ENCODE results near the gene EPHB2.

EPHB2 gene

GRCh38 chr1:22853651-22854185, 143.1 kb downstream of the EPHB2 start:
- H3K9me3 ChIP-seq (ENCODE audit: control insufficient read depth, insufficient read depth, low read length) = no peaks in the 10 kb centered on the region
- no peak overlapping the region for H3K9ac ChIP-seq (ENCODE audit: low read depth, low read length)
- H3K4me3 ChIP-seq (ENCODE audit: low read depth, low read length) = no peak overlapping the region
- no peaks in the 10 kb centered on the region for H3K27me3 ChIP-seq (ENCODE audit: control insufficient read depth, insufficient read depth, low read length)
- H3K36me3 ChIP-seq (ENCODE audit: control insufficient read depth, insufficient read depth, low read length) = no peaks in the 10 kb centered on the region
- no peaks in the 10 kb centered on the region for H3K4me1 ChIP-seq (ENCODE audit: control insufficient read depth, insufficient read depth, low read length)

DNA sequence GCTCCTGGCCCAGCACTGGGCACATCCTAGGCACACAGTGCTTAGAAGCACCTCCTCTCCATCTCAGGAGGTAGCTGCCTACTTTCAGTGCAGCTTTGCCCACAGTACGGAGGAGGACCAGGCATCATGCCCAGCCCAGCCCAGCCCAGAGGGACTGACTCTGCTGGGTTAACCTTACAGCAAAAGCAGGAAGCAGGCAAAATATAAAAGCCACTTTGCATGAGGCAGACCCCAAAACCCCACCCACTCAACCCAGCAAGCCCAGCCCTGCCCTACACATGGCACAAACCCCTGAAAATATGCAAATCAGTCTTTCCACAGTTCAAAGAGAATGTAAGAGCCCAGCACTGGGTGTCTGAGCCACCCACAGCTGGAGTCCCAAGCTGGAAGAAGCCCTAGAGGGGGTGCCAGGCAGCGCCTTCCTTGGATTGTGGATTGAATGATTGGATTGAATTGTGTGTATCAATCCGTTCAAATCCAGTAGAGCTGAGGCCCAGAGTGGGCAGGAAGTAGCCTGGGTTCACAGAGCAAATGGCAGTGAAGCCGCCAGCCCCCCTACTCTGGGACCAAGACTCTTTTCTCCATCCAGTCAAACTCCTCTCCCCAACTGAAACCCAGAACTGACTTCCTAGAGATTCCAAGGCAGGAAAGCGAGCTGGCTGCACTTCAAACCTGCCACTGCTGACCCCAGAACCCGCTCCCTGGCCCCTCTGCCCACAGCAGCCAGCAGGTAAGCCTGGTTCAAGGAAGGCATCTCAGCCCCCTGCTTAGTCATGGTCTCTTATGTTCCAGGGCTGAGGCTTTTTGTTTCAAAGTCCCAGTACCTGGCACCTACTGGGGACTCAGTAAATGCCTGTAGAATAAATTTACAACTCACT, 144.3 kb downstream of the EPHB2 start:
- Histone ChIP-seq H3K9me3 (ENCODE audit: control insufficient read depth, insufficient read depth, low read length) (no peaks in the 10 kb centered on the region), H3K9ac (ENCODE audit: low read depth, low read length) (no peak overlapping the region), H3K27me3 (ENCODE audit: control insufficient read depth, insufficient read depth, low read length) (no peaks in the 10 kb centered on the region), H3K36me3 (ENCODE audit: control insufficient read depth, insufficient read depth, low read length) (no peaks in the 10 kb centered on the region), H3K4me3 (ENCODE audit: low read depth, low read length) (no peak overlapping the region), H3K4me1 (ENCODE audit: control insufficient read depth, insufficient read depth, low read length) (no peaks in the 10 kb centered on the region)

- H3K36me3 ChIP-seq (ENCODE audit: control insufficient read depth, insufficient read depth, low read length) = no peaks in the 10 kb centered on the region
- H3K9me3 ChIP-seq (ENCODE audit: control insufficient read depth, insufficient read depth, low read length) = no peaks in the 10 kb centered on the region
- H3K27me3 ChIP-seq (ENCODE audit: control insufficient read depth, insufficient read depth, low read length) = no peaks in the 10 kb centered on the region
- H3K4me3 ChIP-seq (ENCODE audit: low read depth, low read length) = no peak overlapping the region
- no peaks in the 10 kb centered on the region for H3K4me1 ChIP-seq (ENCODE audit: control insufficient read depth, insufficient read depth, low read length)
- no peak overlapping the region for H3K9ac ChIP-seq (ENCODE audit: low read depth, low read length)
Measured at GRCh38 chr1:22855668-22856606, 145.3 kb downstream of the EPHB2 start.

GRCh38 chr1:22857661-22858060, 147.0 kb downstream of the EPHB2 start:
- H3K36me3 ChIP-seq (ENCODE audit: control insufficient read depth, insufficient read depth, low read length) = no peaks in the 10 kb centered on the region
- no peaks in the 10 kb centered on the region for H3K9me3 ChIP-seq (ENCODE audit: control insufficient read depth, insufficient read depth, low read length)
- H3K27me3 ChIP-seq (ENCODE audit: control insufficient read depth, insufficient read depth, low read length) = no peaks in the 10 kb centered on the region

GRCh38 chr1:22860414-22860800, 149.8 kb downstream of the EPHB2 start:
- no peak overlapping the region for H3K4me3 ChIP-seq (ENCODE audit: low read depth, low read length)
- no peaks in the 10 kb centered on the region for H3K36me3 ChIP-seq (ENCODE audit: control insufficient read depth, insufficient read depth, low read length)
- H3K4me1 ChIP-seq (ENCODE audit: control insufficient read depth, insufficient read depth, low read length) = no peaks in the 10 kb centered on the region
- no peaks in the 10 kb centered on the region for H3K27me3 ChIP-seq (ENCODE audit: control insufficient read depth, insufficient read depth, low read length)
- H3K9ac ChIP-seq (ENCODE audit: low read depth, low read length) = no peak overlapping the region
- no peaks in the 10 kb centered on the region for H3K9me3 ChIP-seq (ENCODE audit: control insufficient read depth, insufficient read depth, low read length)

More at GRCh38 chr1:22857661-22858060, 147.0 kb downstream of the EPHB2 start:
- Histone ChIP-seq H3K4me1 (ENCODE audit: control insufficient read depth, insufficient read depth, low read length) (no peaks in the 10 kb centered on the region), H3K4me3 (ENCODE audit: low read depth, low read length) (no peak overlapping the region), H3K9ac (ENCODE audit: low read depth, low read length) (no peak overlapping the region)

- no peaks in the 10 kb centered on the region for H3K9me3 ChIP-seq (ENCODE audit: control insufficient read depth, insufficient read depth, low read length)
- H3K9ac ChIP-seq (ENCODE audit: low read depth, low read length) = no peak overlapping the region
Measured at GRCh38 chr1:22860883-22861385, 150.3 kb downstream of the EPHB2 start.

GRCh38 chr1:22861764-22862440, 151.3 kb downstream of the EPHB2 start:
- H3K9me3 ChIP-seq (ENCODE audit: control insufficient read depth, insufficient read depth, low read length) = no peaks in the 10 kb centered on the region
- H3K9ac ChIP-seq (ENCODE audit: low read depth, low read length) = no peak overlapping the region
- H3K4me3 ChIP-seq (ENCODE audit: low read depth, low read length) = no peak overlapping the region
- H3K27me3 ChIP-seq (ENCODE audit: control insufficient read depth, insufficient read depth, low read length) = no peaks in the 10 kb centered on the region
- H3K36me3 ChIP-seq (ENCODE audit: control insufficient read depth, insufficient read depth, low read length) = no peaks in the 10 kb centered on the region
- no peaks in the 10 kb centered on the region for H3K4me1 ChIP-seq (ENCODE audit: control insufficient read depth, insufficient read depth, low read length)

More at GRCh38 chr1:22860883-22861385, 150.3 kb downstream of the EPHB2 start:
- no peak overlapping the region for H3K4me3 ChIP-seq (ENCODE audit: low read depth, low read length)
- no peaks in the 10 kb centered on the region for H3K36me3 ChIP-seq (ENCODE audit: control insufficient read depth, insufficient read depth, low read length)
- no peaks in the 10 kb centered on the region for H3K4me1 ChIP-seq (ENCODE audit: control insufficient read depth, insufficient read depth, low read length)
- H3K27me3 ChIP-seq (ENCODE audit: control insufficient read depth, insufficient read depth, low read length) = no peaks in the 10 kb centered on the region

DNA sequence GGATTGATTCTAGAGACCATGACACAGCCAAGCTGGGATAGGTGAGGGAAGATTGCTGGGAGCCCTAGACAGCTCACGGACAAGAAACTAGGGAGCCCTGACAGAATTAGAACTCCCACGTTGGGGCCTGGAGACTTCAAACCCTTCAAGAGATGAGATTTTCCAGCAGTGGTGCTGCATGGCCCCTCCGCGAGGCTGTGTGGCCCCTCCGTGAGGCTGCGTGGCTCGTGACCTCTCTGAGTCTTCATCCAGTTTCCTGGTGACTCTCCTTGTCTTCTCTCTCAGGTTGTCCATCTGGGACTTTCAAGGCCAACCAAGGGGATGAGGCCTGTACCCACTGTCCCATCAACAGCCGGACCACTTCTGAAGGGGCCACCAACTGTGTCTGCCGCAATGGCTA, 152.1 kb downstream of the EPHB2 start:
- peaks cover 3% of the 10 kb centered on the region for H3K36me3 ChIP-seq (ENCODE audit: control insufficient read depth, insufficient read depth, low read length)
- H3K4me3 ChIP-seq (ENCODE audit: low read depth, low read length) = no peak overlapping the region
- H3K9ac ChIP-seq (ENCODE audit: low read depth, low read length) = no peak overlapping the region
- no peaks in the 10 kb centered on the region for H3K4me1 ChIP-seq (ENCODE audit: control insufficient read depth, insufficient read depth, low read length)
- H3K27me3 ChIP-seq (ENCODE audit: control insufficient read depth, insufficient read depth, low read length) = no peaks in the 10 kb centered on the region
- H3K9me3 ChIP-seq (ENCODE audit: control insufficient read depth, insufficient read depth, low read length) = no peaks in the 10 kb centered on the region

- H3K9me3 ChIP-seq (ENCODE audit: control insufficient read depth, insufficient read depth, low read length) = no peaks in the 10 kb centered on the region
- H3K9ac ChIP-seq (ENCODE audit: low read depth, low read length) = no peak overlapping the region
- H3K27me3 ChIP-seq (ENCODE audit: control insufficient read depth, insufficient read depth, low read length) = no peaks in the 10 kb centered on the region
- no peaks in the 10 kb centered on the region for H3K4me1 ChIP-seq (ENCODE audit: control insufficient read depth, insufficient read depth, low read length)
- no peak overlapping the region for H3K4me3 ChIP-seq (ENCODE audit: low read depth, low read length)
- peaks cover 3% of the 10 kb centered on the region for H3K36me3 ChIP-seq (ENCODE audit: control insufficient read depth, insufficient read depth, low read length)
Measured at GRCh38 chr1:22863766-22864165, 153.1 kb downstream of the EPHB2 start.

DNA sequence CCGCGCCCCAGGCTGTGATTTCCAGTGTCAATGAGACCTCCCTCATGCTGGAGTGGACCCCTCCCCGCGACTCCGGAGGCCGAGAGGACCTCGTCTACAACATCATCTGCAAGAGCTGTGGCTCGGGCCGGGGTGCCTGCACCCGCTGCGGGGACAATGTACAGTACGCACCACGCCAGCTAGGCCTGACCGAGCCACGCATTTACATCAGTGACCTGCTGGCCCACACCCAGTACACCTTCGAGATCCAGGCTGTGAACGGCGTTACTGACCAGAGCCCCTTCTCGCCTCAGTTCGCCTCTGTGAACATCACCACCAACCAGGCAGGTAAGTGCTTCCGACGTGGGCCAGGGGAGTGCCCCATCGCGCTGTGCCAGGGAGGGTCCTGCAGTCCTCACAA, 154.2 kb downstream of the EPHB2 start:
- Histone ChIP-seq H3K4me3 (ENCODE audit: low read depth, low read length) (no peak overlapping the region), H3K9me3 (ENCODE audit: control insufficient read depth, insufficient read depth, low read length) (no peaks in the 10 kb centered on the region), H3K27me3 (ENCODE audit: control insufficient read depth, insufficient read depth, low read length) (no peaks in the 10 kb centered on the region), H3K36me3 (ENCODE audit: control insufficient read depth, insufficient read depth, low read length) (peaks cover 3% of the 10 kb centered on the region), H3K4me1 (ENCODE audit: control insufficient read depth, insufficient read depth, low read length) (no peaks in the 10 kb centered on the region), H3K9ac (ENCODE audit: low read depth, low read length) (no peak overlapping the region)

- peaks cover 3% of the 10 kb centered on the region for H3K36me3 ChIP-seq (ENCODE audit: control insufficient read depth, insufficient read depth, low read length)
- no peaks in the 10 kb centered on the region for H3K9me3 ChIP-seq (ENCODE audit: control insufficient read depth, insufficient read depth, low read length)
- H3K27me3 ChIP-seq (ENCODE audit: control insufficient read depth, insufficient read depth, low read length) = no peaks in the 10 kb centered on the region
- H3K9ac ChIP-seq (ENCODE audit: low read depth, low read length) = no peak overlapping the region
- H3K4me1 ChIP-seq (ENCODE audit: control insufficient read depth, insufficient read depth, low read length) = no peaks in the 10 kb centered on the region
- no peak overlapping the region for H3K4me3 ChIP-seq (ENCODE audit: low read depth, low read length)
Measured at GRCh38 chr1:22865736-22866135, 155.1 kb downstream of the EPHB2 start.

Data from iPS-15b (cell line).